HepG2 (cell line): ENCODE results near the gene PTPA. TPM values are rescaled to one million over a fixed set of nuclear protein-coding genes. Genes with fewer than 3 reads are reported as not detected.

Source experiments
- ATF2 ChIP-seq: sonication (generic); formaldehyde crosslinking; IDR thresholded peaks from 2 replicates; pipeline ENCODE4 v1.4.0; 2020; ENCODE audit warnings: missing genetic modification reagents
- GABPB1 ChIP-seq: IDR thresholded peaks from 2 replicates; pipeline ENCODE4 v1.6.1; 2016; ENCODE audit warnings: mild to moderate bottlenecking, missing genetic modification reagents, moderate library complexity, missing compliant biosample characterization
- IRF9 ChIP-seq: sonication (generic); formaldehyde crosslinking; IDR thresholded peaks from 2 replicates; pipeline ENCODE4 v1.8.0; 2022; ENCODE audit warnings: missing genetic modification reagents, mild to moderate bottlenecking, borderline replicate concordance
- JUN ChIP-seq: sonication (generic); formaldehyde crosslinking; IDR thresholded peaks from 2 replicates; pipeline ENCODE4 v1.4.0; 2020; ENCODE audit warnings: mild to moderate bottlenecking, missing genetic modification reagents
- KAT7 ChIP-seq: IDR thresholded peaks from 2 replicates; pipeline ENCODE4 v1.6.1; 2018; ENCODE audit warnings: borderline replicate concordance, missing compliant biosample characterization
- MAFG ChIP-seq: sonication (generic); formaldehyde crosslinking; IDR thresholded peaks from 2 replicates; pipeline ENCODE4 v1.5.1; 2020; ENCODE audit warnings: mild to moderate bottlenecking, missing genetic modification reagents
- MATR3 ChIP-seq: sonication (generic); formaldehyde crosslinking; IDR thresholded peaks from 2 replicates; pipeline ENCODE4 v1.4.0; 2020; ENCODE audit warnings: missing genetic modification reagents
- MLX ChIP-seq: IDR thresholded peaks from 2 replicates; pipeline ENCODE4 v1.6.1; 2016
- MYC ChIP-seq: sonication (generic); formaldehyde crosslinking; IDR thresholded peaks from 2 replicates; pipeline ENCODE4 v1.9.0; 2021; ENCODE audit warnings: missing genetic modification reagents, borderline replicate concordance
- NFKBIZ ChIP-seq: IDR thresholded peaks from 2 replicates; pipeline ENCODE4 v1.6.1; 2018; ENCODE audit warnings: missing genetic modification reagents, missing compliant biosample characterization
- PHF21A ChIP-seq: sonication (generic); formaldehyde crosslinking; IDR thresholded peaks from 2 replicates; pipeline ENCODE4 v1.5.0; 2020; ENCODE audit warnings: mild to moderate bottlenecking, missing genetic modification reagents
- RAD21 ChIP-seq: fragments of 450-650 bp; formaldehyde crosslinking; IDR thresholded peaks from 2 replicates; pipeline ENCODE4 v1.5.0; 2020; ENCODE audit warnings: mild to moderate bottlenecking
- REPIN1 ChIP-seq: sonication (generic); formaldehyde crosslinking; IDR thresholded peaks from 2 replicates; pipeline ENCODE4 v1.8.0; 2022; ENCODE audit warnings: missing genetic modification reagents, low read depth, mild to moderate bottlenecking, borderline replicate concordance
- SMC3 ChIP-seq: IDR thresholded peaks from 2 replicates; pipeline ENCODE4 v1.6.1; 2011; ENCODE audit warnings: low read length, improper control_type of control experiment
- SMYD3 ChIP-seq: sonication (generic); formaldehyde crosslinking; IDR thresholded peaks from 2 replicates; pipeline ENCODE4 v1.8.1; 2023; ENCODE audit warnings: mild to moderate bottlenecking, missing genetic modification reagents
- THAP7 ChIP-seq: sonication (generic); formaldehyde crosslinking; IDR thresholded peaks from 2 replicates; pipeline ENCODE4 v1.8.1; 2023; ENCODE audit warnings: mild to moderate bottlenecking, missing genetic modification reagents
- ZNF24 ChIP-seq: fragments of 450-650 bp; IDR thresholded peaks from 2 replicates; pipeline ENCODE4 v1.6.1; 2017; ENCODE audit warnings: antibody characterized with exemption, mild to moderate bottlenecking
- ZNF256 ChIP-seq: sonication (generic); formaldehyde crosslinking; conservative IDR thresholded peaks from 2 replicates; pipeline ENCODE4 v1.4.0; 2020; ENCODE audit warnings: missing genetic modification reagents
- ZNF646 ChIP-seq: sonication (generic); formaldehyde crosslinking; IDR thresholded peaks from 2 replicates; pipeline ENCODE4 v1.9.0; 2021; ENCODE audit warnings: mild to moderate bottlenecking, missing genetic modification reagents
- ZNF670 ChIP-seq: sonication (generic); formaldehyde crosslinking; IDR thresholded peaks from 2 replicates; pipeline ENCODE4 v1.8.0; 2022; ENCODE audit warnings: mild to moderate bottlenecking, missing genetic modification reagents, borderline replicate concordance
- polyA plus RNA-seq, 8 experiments: library from polyadenylated mRNA; depleted of rRNA in 3 of 8; stranded (reverse) in 7 of 8; unstranded in 1 of 8; fragments of >200 nt; fragmentation: Illumina TruSeq in 4 of 8; extraction: Trizol in 4 of 8; gene quantifications; 2 replicates each; pipeline versions ENCODE4 v1.2.1 to v1.2.3, GENCODE V29; 2011 to 2016; ENCODE audit warnings: low read depth in 4 of 8, missing spikeins in 1 of 8, mixed read lengths in 1 of 8; ENCODE audit not compliant: insufficient read depth in 1 of 8
- total RNA-seq, 5 experiments: library from RNA; depleted of rRNA; stranded (reverse); fragments of >200 nt; fragmentation: Illumina TruSeq; extraction: Trizol; gene quantifications; 2 replicates each; pipeline ENCODE4 v1.2.3, GENCODE V29; 2016; ENCODE audit warnings: low read depth in 1 of 5

PTPA gene
- total and polyA plus RNA-seq, 2 of the 13 experiments (the other 11 are each of a cell fraction or from before 2014, with no cell fraction given): 79.3 to 105 TPM

GRCh38 chr9:129064499-129064908 is 46.7 kb upstream of the PTPA start (continued):
- no peak for TF ChIP-seq THAP7
- no peak for TF ChIP-seq ZNF256 (CRISPR knock-in tag)
- no peak for TF ChIP-seq MLX (CRISPR knock-in tag)
- TF ChIP-seq SMYD3 (CRISPR knock-in tag): no peak
- TF ChIP-seq ZNF670 (CRISPR knock-in tag): peak; percentile 58; the same call in 1 of the 2 replicates
- 0 out of 2 replicates have a peak, but pooled peaks have one; percentile 74 for TF ChIP-seq IRF9 (CRISPR knock-in tag)
- TF ChIP-seq NFKBIZ (CRISPR knock-in tag): peak; percentile 66; the same call in 1 of the 2 replicates
- peak; percentile 24; the same call in 1 of the 2 replicates for TF ChIP-seq SMC3
- peak; percentile 71 for TF ChIP-seq ATF2 (CRISPR knock-in tag)
- peak; percentile 28; the same call in 1 of the 2 replicates for TF ChIP-seq GABPB1 (CRISPR knock-in tag)
- TF ChIP-seq RAD21 (CRISPR knock-in tag): no peak
- TF ChIP-seq MATR3 (CRISPR knock-in tag): no peak
- TF ChIP-seq ZNF24: no peak
- no peak for TF ChIP-seq MAFG (CRISPR knock-in tag)
- TF ChIP-seq MYC (CRISPR knock-in tag): peak; percentile 47; the same call in 1 of the 2 replicates
- peak; percentile 93 for TF ChIP-seq PHF21A (CRISPR knock-in tag)
- TF ChIP-seq ZNF646 (CRISPR knock-in tag): no peak
- TF ChIP-seq REPIN1 (CRISPR knock-in tag): peak; percentile 75; the same call in 1 of the 2 replicates
- TF ChIP-seq KAT7 (CRISPR knock-in tag): peak; percentile 69; the same call in 1 of the 2 replicates
- peak; percentile 72; the same call in 1 of the 2 replicates for TF ChIP-seq JUN
